ENCODE measurements around the gene PDE6B. TPM values are rescaled to one million over a fixed set of nuclear protein-coding genes. Genes with fewer than 3 reads are reported as not detected.
"Not testable (repeated sequence)": the region's sequence is repeated elsewhere in the genome, so short reads cannot be mapped to it uniquely, and the experiment has no call there.

PDE6B gene
- total RNA-seq, 1 donor from 2014 or later: 3.5 TPM

DNA sequence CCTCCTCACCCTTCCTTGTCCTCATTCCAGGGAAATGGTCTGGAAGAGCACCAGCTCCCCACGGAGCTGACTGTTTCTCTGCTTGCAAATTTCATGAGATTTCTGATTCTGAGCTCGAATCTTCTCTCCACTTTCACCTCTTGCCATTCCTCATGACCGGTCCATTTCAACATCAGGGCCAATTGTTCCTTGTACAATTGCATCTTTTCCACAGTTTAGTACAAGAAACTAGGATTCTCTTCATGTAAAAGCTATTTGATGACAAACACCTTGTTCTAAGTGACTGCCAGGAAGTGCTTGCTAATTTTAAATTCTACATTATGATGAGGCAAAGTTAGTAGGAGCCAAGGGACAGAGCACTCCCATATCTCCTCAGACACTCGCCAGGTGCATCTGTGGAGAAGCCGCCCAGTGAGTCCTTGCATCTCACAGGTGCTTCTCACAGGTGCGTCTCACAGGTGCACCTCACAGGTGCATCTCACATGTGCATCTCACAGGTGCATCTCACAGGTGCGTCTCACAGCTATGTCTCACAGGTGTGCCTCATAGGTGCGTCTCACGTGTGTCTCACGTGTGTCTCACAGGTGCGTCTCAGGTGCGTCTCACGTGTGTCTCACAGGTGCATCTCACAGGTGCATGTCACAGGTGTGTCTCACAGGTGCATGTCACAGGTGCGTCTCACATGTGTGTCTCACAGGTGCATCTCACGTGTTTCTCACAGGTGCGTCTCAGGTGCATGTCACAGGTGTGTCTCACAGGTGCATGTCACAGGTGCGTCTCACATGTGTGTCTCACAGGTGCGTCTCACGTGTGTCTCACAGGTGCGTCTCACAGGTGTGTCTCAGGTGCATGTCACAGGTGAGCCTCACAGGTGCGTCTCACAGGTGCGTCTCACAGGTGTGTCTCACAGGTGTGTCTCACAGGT lies 3.0 kb upstream of the PDE6B start:
- no peak for DNase-seq

GRCh38 chr4:622996-623913 lies 2.1 kb upstream of the PDE6B start:
- no peak for DNase-seq

DNA sequence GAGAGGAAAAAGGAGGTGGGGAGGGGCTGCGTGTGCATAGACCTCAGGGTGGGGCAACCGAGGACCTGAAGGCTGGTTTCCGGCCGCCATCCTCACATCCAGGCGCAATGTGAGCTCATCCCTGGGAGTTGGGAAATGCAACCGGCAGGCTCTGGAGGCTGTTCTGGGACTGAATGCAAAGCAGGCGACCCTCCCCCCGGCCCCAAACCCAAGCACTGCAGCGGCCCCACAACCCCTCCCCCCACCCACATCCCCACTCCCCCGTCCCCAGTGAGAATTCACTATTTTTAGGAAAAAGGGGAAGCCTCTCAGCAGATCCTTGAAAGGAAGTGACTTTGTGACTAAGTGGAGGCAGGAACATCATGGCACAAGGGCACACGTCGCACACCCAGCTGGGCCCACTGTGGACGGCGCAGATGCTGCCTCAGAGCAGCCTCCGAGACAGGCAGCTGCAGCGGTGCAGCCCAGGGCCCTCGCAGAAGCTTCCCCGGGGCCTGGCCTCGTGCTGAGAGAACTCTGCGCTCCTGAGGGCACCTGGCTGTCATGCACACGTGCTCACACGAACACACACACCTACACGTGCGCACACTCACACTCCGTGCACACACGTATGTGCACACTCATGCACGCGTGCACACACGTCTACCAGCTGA lies 1.3 kb upstream of the PDE6B start:
- DNase-seq: no peak

GRCh38 chr4:625631-626161 lies 323 bp downstream of the PDE6B start:
- DNase-seq: no peak

DNA sequence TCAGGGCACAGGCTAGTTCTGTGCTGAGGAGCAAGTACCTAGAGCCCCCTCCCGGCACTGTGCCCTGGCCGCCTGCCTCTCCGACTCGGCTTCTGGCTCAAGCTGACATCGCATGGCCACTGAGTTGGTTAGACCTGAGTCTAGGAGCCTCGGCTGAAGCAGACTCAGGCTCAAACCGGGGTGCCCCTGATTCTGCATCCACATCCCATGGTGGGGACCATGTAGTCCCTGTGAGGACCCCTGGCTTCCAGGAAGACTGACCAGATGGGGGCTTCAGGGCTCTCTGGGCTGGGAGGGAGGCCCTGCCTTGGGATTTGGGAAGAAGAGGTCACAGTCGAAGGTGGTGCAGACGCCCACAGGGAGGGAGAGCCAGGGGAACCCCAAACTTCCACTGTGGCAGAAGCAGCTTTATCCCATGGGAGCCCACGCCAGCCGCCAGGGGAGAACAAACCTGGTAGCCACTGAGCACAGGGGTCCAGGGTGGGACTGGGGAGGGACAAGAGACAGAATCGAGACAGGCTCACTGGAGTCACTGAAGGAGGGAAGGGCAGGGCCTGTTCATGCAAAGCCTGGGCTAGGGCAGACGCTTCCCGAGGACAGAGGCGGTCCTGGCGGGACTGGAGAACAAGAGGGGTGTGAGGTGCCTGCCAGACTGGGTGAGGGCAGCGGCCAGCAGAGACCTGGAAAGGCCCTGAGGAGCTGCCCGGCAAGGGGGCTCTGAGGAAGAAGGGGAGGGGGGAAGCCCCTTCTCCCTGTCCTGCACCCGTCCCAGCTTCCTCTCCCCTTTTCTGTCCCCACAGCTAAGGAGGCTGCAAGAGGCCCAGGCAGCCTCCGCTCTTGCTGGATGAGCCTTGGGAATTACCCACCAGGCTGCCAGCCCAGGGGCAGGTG lies 1.1 kb downstream of the PDE6B start:
- no peak for DNase-seq

DNA sequence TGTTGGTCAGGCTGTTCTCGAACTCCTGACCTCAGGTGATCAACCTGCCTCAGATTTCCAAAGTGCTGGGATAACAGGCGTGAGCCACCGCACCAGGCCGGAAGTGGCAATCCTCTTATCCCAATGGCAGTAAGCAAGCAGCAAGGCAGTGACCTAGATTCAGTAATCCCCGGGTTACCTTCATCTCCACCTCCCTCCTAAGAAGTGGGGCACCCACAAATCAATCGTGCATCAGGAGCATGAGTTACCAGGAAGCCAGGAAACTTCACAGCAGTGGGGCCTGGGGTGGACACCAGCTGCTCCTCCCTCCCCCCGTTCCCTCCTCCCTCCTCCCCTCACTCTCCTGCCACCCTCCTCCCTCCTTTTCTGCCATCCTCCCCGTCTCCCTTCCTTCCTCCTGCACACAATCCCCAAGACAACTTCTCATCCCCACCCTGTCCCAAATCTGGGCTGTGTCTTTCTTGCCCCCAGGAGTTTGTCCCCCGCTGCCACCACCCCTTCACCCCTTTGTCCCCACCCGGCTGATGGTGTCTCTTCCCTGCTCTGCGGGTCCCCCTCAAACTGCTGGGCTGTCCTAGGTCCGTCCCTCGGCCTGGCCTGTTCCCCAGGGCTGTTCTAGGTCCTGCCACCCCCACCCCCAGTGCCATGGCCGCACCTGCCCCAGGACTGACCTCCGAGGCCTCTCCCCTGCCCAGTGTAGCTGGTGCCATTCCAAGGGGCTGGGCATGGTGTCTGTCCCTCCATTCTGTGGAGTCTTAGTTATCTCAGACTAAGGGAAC lies 2.2 kb downstream of the PDE6B start:
- DNase-seq: no peak

DNA sequence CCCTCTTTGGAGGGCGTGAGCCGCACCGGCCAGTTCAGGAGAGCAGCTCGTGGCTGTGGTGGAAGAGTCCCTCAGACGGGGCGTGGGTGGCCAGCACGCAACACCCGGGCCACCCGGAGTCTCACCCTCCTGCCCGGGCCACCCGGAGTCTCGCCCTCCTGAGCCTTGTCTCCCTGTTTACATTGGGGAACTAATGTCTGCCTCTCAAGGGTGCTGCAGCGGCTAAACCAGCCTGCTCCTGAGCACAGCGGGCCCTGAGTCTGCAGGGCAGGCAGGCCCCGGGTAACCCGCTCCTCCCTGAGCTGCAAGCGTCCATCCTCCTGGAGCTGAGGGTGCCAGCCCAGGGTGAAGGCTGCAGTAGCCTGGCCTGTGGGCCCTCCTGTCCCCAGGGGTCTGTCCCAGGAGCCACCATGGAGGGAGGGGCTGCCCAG lies 3.0 kb downstream of the PDE6B start:
- no peak for DNase-seq

DNA sequence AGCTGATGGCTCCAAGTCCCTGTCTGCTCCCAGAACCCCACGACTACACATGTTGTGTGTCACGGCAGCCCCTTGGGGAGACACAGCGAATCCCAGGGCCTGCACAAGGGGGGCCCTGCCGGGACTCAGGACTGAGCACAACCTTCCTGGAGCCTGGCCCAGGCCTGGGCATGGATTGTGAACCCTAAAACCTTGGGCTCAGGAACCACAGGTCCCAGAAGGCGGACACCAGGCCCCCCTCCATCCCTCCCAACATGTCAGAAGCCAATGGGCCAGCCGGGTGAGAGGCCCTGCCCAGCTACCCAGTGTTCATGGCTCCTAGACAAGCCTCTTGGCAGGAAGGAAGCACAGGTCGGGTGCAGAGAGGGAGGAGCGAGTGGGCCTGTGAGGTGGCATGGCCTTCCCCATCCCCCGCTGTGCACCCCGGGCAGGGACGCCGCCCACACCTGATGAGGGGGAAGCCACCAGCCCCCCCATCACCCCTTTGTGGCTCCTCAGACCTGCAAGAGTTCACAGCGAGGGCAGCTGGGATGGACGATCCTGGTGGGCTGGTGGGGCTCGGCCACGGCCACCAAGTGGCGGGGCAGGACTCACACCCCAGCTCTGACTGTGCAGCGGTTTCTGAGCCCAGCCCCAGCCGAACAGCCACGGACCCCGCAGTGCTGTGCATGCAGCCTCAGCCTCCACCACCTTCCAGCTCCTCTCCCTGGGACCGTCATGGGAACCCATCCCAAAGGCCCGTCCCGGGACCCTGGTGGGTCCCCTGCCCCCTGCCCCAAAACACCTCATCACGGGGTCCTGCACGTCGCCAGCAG lies 3.7 kb downstream of the PDE6B start:
- DNase-seq: no peak

DNA sequence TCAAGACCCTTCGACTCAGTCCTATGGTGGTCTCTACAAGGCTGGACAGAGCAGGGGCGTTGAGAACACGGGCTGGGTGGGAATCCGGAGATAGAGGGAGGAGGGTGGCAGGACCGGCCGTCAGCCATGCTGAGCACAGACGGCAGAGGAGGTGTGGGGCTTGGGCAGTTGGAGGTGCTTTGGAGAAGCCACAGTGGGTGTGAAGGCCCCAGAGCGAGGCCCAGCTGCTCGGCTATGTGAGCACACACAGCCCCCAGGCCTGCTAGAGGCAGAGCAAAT lies 4.2 kb downstream of the PDE6B start:
- DNase-seq: peak; percentile 60

DNA sequence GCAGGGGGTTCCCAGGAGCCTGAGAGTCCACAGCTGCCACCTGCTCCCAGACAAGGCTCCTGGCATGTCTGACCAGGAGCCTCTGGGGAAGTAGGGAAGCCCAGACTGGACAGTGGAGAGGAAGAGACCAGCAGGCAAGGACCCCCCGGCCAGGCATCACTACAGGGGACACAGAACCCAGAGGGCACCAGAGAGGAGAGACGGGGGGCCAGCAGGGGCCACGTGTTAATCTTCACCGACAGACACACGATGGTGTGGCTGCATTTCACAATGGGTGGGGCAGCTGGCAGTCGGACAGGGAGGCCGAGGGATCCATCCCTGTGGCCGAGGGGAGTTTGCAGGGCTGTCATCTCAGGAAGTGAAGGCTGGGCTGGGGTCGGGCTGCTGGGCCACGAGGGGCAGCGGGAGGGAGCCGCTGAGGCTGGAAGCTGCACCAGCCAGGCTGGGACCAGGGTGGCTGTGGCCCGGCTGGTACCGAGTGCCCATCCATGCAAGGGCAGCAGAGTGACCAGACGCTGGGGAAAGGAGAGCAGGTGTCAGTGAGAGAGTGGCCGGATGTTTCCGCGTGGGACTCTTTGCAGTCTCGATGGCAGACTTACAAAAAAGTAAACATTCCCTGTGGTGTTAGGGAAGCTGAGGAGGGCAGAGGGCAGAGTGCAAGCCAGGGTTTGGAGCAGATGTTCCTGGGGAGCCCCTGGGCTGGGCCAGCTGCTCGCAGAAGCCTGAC lies 4.7 kb downstream of the PDE6B start:
- no peak for DNase-seq

DNA sequence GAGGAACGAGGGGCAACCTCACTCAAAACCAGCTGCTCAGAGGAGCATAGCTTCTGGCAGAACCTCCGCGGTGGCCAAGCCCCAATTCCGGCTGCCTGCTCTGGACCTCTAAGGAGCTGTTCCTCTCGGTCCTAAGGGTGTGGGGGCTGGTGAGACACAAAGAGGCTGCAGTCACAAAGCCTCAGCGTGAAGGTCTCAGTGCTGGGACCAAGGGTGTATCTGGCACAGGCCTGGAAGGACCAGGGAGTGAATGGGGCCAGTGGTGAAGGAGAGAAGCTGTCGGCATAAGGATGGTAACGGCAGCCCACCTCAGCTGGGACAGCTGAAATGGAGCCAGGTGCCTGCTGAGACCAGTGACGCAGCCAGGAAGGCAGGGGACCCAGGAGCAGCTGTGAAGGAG lies 5.3 kb downstream of the PDE6B start:
- no peak for DNase-seq

DNA sequence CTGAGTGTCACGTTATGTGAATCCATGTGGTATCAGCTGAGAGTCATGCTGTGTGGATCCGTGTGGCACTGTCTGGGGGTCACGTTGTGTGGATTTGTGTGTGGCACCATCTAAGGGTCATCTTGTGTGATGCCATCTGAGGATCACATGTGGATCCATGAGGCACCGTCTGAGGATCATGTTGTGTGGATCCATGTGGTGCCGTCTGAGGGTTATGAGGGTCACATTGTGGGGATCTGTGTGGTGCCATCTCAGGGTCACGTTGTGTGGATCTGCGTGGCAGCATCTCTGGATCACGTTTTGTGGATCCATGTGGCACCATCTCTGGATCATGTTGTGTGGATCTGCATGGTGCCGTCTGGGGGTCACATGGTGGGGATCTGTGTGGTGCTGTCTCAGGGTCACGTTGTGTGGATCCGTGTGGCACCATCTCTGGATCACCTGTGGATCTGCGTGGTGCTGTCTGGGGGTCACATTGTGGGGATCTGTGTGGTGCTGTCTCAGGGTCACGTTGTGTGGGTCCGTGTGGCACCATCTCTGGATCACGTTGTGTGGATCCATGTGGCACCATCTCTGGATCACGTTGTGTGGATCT lies 6.9 kb downstream of the PDE6B start:
- DNase-seq: no peak

DNA sequence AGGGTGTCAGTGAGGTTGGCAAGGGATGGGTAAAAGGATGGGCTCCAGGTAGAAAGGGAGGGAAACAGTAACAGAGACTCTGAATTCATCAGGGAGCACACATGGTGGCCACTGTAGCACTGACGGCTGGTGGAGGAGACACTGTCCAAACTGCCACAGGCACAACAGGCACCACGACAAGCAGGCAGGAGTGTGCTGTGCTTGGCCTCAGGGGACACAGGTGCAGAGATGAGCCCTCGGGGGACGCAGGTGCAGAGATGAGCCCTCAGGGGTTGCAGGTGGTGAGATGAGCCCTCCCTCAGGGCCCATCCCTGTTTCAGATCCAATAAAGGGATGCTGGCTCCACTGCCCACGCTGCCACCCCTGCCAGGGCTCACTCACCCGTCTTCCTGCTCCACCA lies 7.6 kb downstream of the PDE6B start:
- no peak for DNase-seq

DNA sequence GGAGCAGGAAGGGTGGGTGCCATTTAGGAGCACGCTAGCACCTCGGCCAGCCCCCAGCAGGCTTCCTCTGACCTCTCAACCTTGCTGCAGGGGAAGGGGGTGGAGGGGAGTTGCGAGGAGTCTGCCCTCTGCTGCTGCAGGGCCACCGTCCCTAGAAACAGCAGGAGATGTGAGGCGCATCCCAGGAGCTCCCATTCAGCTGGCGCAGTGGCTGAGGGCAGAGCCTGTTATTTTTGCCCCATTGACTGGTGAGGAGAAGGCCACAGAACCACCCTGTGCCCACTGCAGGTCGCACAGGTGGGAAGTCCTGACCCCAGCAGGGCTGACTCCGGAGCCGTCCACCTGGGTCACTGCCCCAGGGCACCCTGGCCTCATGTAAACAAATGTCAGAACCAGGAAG lies 8.0 kb downstream of the PDE6B start:
- DNase-seq: no peak

GRCh38 chr4:633976-634598 lies 8.7 kb downstream of the PDE6B start:
- DNase-seq: no peak

DNA sequence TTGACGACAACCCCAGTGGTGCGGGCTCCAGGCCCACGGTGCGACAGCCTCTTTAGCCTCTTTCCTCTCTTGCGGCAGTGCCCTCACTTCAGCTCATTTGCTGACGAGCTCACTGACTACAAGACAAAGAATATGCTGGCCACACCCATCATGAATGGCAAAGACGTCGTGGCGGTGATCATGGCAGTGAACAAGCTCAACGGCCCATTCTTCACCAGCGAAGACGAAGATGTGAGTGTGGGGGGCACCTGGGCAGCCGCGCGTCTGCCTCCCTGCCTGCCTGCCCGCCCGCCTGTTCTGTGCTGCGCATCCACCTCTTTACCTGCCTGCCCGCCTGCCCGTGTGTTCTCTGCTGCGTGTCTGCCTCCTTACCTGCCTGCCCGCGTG lies 9.2 kb downstream of the PDE6B start:
- no peak for DNase-seq

DNA sequence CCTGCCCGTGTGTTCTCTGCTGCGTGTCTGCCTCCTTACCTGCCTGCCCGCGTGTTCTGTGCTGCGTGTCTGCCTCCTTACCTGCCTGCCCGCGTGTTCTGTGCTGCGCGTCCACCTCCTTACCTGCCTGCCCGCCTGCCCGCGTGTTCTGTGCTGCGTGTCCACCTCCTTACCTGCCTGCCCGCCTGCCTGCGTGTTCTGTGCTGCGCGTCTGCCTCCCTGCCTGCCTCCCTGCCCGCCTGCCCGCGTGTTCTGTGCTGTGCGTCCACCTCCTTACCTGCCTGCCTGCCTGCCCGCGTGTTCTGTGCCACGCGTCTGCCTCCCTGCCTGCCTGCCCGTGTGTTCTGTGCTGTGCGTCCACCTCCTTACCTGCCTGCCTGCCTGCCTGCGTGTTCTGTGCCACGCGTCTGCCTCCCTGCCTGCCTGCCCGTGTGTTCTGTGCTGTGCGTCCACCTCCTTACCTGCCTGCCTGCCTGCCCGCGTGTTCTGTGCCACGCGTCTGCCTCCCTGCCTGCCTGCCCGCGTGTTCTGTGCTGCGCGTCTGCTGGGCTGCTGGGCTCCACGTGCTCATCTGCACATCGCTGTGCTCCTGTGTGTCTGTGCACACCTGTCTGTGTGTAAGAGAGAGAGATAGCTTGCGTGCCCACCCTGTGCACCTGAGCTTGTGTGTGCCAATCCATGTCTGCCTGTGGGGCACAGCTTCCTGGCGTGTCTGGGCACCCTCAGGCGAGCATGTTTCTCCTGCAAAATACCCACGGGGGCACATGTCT lies 9.9 kb downstream of the PDE6B start:
- DNase-seq: not testable (repeated sequence)
